Activated T-helper 1 cell treated with anti-CD3 and anti-CD28 coated beads, Interleukin-12 subunit alpha, Interleukin-12 subunit beta, Interleukin-2, Interleukin-4 antibody, amounts not matched to agents 30 ng/mL and 10 ng/mL and 1 ng/mL, durations not matched to agents 14 hours and 24 hours and 36 hours (primary cell): ENCODE measurements around the gene ZNF142. TPM values are rescaled to one million over a fixed set of nuclear protein-coding genes. Genes with fewer than 3 reads are reported as not detected.

Source experiments
- DNase-seq: peaks from one replicate; pipeline ENCODE4 v3.0.0; 2021; ENCODE audit warnings: low spot score
- H3K27ac Mint-ChIP-seq: one replicate; pipeline ENCODE4 v1.8.0; 2021; ENCODE audit warnings: mild to moderate bottlenecking, mixed read lengths
- H3K27me3 Mint-ChIP-seq: one replicate; pipeline ENCODE4 v1.8.0; 2022; ENCODE audit warnings: mild to moderate bottlenecking, moderate library complexity, mixed read lengths; ENCODE audit not compliant: insufficient read depth
- H3K36me3 Mint-ChIP-seq: one replicate; pipeline ENCODE4 v1.8.0; 2021; ENCODE audit warnings: low read depth, mixed read lengths
- H3K4me1 Mint-ChIP-seq: one replicate; pipeline ENCODE4 v1.8.0; 2021; ENCODE audit warnings: low read depth, mixed read lengths
- H3K4me3 Mint-ChIP-seq: one replicate; pipeline ENCODE4 v1.8.0; 2021; ENCODE audit warnings: mild to moderate bottlenecking, moderate library complexity, mixed read lengths
- H3K9me3 Mint-ChIP-seq: one replicate; pipeline ENCODE4 v1.8.0; 2021; ENCODE audit warnings: mixed read lengths
- intact Hi-C: fragments of 100-400 bp; cut with micrococcal nuclease; formaldehyde crosslinking; loops from one replicate; pipeline ENCODE4 v1.15.1; 2024
- total RNA-seq: library from RNA; stranded (reverse); gene quantifications from 2 replicates; pipeline ENCODE4 v1.2.3, GENCODE V29; 2022

Gene ZNF142
- total RNA-seq, 1 donor from 2014 or later: 64.4 TPM

GRCh38 chr2:218615868-218616315, 43.5 kb downstream of the ZNF142 start:
- Mint-ChIP-seq H3K27ac (no peak overlapping the region), H3K27me3 (no peaks in the 10 kb centered on the region), H3K9me3 (no peaks in the 10 kb centered on the region), H3K4me3 (no peak overlapping the region), H3K36me3 (no peaks in the 10 kb centered on the region), H3K4me1 (no peaks in the 10 kb centered on the region)
- intact Hi-C loops: no loop called here
- no peak for DNase-seq

GRCh38 chr2:218607436-218608115, 51.8 kb downstream of the ZNF142 start, which contains the start of gene PLCD4:
Gene PLCD4 (plus strand): TSS chr2:218607899. CDS start chr2:218615740, 7,841 bp downstream.
- H3K36me3 Mint-ChIP-seq: no peaks in the 10 kb centered on the region
- H3K4me1 Mint-ChIP-seq: no peaks in the 10 kb centered on the region
- H3K9me3 Mint-ChIP-seq: no peaks in the 10 kb centered on the region
- H3K27me3 Mint-ChIP-seq: peaks cover 10% of the 10 kb centered on the region
- no peak for DNase-seq
- no peak within 1 kb of the TSS for H3K4me3 Mint-ChIP-seq
- H3K27ac Mint-ChIP-seq: no peak within 1 kb of the TSS
- intact Hi-C loops: no loop called here

GRCh38 chr2:218605432-218605831, 54.0 kb downstream of the ZNF142 start:
- intact Hi-C loops: no loop called here
- no peak for DNase-seq
- no peak overlapping the region for H3K4me3 Mint-ChIP-seq
- peaks cover 10% of the 10 kb centered on the region for H3K27me3 Mint-ChIP-seq
- no peaks in the 10 kb centered on the region for H3K4me1 Mint-ChIP-seq
- H3K36me3 Mint-ChIP-seq: no peaks in the 10 kb centered on the region
- no peak overlapping the region for H3K27ac Mint-ChIP-seq
- H3K9me3 Mint-ChIP-seq: no peaks in the 10 kb centered on the region

Other genes with a start within 250 kb of the ZNF142 start
- not detected in 2 replicates for gene VIL1, start 240.5 kb downstream of the ZNF142 start, total RNA-seq
- 43.5 and 50.4 TPM in 2 replicates for gene USP37, start 91.3 kb downstream of the ZNF142 start, total RNA-seq
- gene CNOT9, start 90.8 kb downstream of the ZNF142 start, total RNA-seq: 138 TPM in 2 replicates
- 0.54 and 0.62 TPM in 2 replicates for gene PLCD4, start 51.7 kb downstream of the ZNF142 start, total RNA-seq
- gene BCS1L, start 60 bp upstream of the ZNF142 start, total RNA-seq: 85.1 and 85.3 TPM in 2 replicates
- 29.1 and 31.6 TPM in 2 replicates for gene RNF25, start 12.4 kb upstream of the ZNF142 start, total RNA-seq
- gene STK36, start 12.5 kb upstream of the ZNF142 start, total RNA-seq: 15.9 TPM in 2 replicates
- 70.6 and 78.3 TPM in 2 replicates for gene TTLL4, start 51.2 kb upstream of the ZNF142 start, total RNA-seq
- 0.24 and 0.39 TPM in 2 replicates for gene CYP27A1, start 122.5 kb upstream of the ZNF142 start, total RNA-seq
- not detected in 2 replicates for gene PRKAG3, start 172.2 kb upstream of the ZNF142 start, total RNA-seq
- not detected in 2 replicates for gene WNT6, start 200.2 kb upstream of the ZNF142 start, total RNA-seq
- 0.10 and 0.18 TPM in 2 replicates for gene WNT10A, start 221.2 kb upstream of the ZNF142 start, total RNA-seq